ENCODE measurements around the gene SMARCC2.
A peak's percentile ranks its signal among the peaks of the same experiment; 100 is the strongest.
"Not testable (repeated sequence)": the region's sequence is repeated elsewhere in the genome, so short reads cannot be mapped to it uniquely, and the experiment has no call there.

Gene SMARCC2

DNA sequence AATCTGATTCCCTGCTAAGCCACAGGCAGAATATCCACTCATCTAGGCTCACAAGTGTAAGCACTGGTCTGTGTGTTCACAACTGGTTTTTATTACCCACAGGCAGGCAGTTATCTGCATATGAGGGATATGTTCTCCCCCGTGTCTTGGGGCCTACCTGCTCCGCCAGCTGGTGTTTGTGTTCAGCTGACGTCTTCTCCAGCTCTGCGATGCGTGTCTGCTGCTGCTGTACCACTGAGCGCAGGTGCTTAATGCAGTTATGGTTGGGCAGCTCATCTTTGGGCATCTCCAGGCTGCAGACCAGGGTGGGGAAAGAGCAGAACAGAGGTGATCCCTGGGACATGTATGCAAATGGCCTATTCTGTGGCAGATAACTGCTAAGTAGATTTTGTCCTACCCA is 18.7 kb upstream of the SMARCC2 start:
- DNase-seq (ENCODE audit: low spot score): no peak

DNA sequence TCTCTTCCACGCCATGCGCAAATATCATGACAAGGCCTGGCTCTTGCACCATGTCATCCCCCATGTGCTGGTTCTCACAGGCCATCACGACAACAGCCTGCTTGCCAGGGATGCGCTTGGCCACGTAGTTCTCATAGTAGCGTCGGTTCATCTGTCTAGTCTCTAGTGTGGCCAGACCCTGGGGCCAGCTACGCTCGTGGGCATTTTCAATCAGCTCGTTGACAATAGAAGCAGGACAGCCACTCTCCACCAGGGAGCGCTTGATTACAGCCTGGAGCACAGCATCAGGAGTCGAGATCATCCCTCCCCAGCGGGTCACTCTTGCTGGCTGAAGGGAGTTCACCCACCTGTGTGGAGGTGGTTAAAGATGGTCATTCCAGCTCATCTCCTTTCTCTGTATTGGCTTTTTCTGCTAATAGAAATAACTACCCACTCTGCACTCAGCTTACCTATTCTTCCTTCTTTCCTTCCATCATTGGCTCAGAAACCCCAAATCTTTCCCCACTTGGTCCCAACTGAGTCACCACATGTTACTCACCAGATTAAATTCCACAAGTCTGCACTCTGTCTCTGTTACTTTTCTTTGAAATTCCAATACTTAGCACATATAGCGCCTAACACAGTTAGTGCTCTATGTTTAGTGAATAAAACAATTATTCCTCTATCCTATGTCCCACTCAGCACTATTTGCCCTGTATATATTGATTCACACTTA is 17.3 kb upstream of the SMARCC2 start:
- DNase-seq (ENCODE audit: low spot score): peak; percentile 28

- DNase-seq (ENCODE audit: low spot score): no peak
Measured at GRCh38 chr12:56205445-56205844, 16.2 kb upstream of the SMARCC2 start.

- no peak for DNase-seq (ENCODE audit: low spot score)
Measured at GRCh38 chr12:56204275-56204674, 15.0 kb upstream of the SMARCC2 start.

DNA sequence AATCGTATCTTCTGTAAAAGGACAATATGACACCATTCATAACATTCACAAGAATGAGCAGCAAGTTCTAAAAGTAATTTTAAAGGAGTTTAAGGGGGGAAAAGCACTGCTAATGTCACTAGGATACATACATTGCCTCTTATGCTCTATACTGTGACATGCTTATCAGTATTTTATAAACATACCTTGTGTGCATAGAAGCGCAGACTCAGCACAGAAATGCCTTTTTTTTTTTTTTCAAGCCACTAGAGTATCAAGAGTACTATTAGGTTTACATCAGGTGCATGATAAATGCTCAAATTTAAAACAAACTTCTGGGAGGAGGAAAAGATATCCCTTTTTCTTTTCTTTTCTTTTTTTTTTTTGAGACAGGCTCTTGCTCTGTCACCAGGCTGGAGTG is 13.6 kb upstream of the SMARCC2 start:
- no peak for DNase-seq (ENCODE audit: low spot score)

DNA sequence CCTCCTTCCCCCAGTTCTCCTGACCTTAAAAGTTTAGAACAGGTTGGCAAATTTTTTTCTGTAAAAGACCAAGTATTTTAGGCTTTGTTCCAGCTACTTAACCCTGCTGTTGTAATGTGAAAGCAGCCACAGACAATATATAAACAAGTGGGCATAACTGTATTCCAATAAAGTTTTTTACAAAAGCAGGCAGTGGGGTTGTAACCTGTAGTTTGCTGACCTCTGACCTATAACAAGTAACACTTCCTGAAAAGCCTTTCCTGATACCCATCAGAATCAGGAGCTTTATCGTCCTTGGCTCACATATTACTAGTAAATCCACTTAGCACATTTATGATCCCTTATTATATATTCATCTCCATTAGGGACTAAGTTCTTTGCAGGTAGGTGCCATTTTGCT is 13.1 kb upstream of the SMARCC2 start:
- no peak for DNase-seq (ENCODE audit: low spot score)

- DNase-seq (ENCODE audit: low spot score): no peak
Measured at GRCh38 chr12:56198836-56199235, 9.6 kb upstream of the SMARCC2 start.

DNA sequence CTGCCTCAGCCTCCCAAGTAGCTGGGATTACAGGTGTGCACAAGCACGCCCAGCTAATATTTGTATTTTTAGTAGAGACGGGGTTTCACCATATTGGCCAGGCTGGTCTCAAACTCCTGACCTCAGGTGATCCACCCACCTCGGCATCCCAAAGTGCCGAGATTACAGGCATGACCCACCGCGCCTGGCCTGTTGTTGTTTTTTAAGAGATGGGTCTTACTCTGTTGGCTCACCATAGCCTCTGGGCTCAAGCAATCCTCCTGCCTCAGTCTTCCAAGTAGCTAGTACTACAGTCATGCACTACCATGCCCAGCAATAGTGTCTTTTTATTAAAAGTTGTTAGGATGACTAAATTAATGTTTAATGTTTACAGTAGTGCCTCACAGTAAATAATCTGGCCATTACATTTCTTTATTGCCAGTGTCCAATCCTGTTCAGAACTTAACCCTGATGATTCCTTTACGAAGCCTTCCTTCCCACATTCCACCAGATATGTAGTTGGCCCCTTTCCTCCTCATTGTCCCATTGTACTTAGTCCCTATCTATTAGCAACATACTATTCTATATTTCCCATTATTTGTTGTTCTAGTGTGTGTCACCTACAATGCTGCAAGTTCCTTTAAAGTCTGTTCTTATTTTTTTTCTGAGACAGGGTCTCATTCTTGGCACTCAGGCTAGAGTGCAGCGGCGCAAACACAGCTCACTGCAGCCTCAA is 8.8 kb upstream of the SMARCC2 start:
- DNase-seq (ENCODE audit: low spot score): no peak

- not testable (repeated sequence) for DNase-seq (ENCODE audit: low spot score)
Measured at GRCh38 chr12:56196818-56197550, 7.7 kb upstream of the SMARCC2 start.

- DNase-seq (ENCODE audit: low spot score): peak; percentile 88
Measured at GRCh38 chr12:56193025-56193578, 3.8 kb upstream of the SMARCC2 start.

DNA sequence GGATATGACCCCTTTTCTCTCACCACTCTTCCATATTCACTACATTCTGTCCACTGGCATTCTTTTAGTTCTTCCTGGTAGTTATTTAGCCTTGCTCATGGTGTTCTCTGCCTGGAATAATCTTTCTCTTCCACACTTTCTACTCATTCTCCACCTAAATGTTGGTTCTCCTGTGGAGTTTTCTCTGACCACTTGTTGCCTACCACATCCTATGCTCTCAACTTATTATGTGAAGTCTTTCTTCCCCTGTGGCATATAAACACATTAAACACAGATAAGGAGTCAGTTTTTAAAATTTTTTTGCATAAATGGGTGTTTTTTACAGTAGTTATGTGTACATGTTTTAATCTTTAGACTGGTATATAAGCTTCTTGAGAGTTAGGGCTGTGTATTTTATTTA is 3.3 kb upstream of the SMARCC2 start:
- DNase-seq (ENCODE audit: low spot score): no peak

- DNase-seq (ENCODE audit: low spot score): no peak
Measured at GRCh38 chr12:56190695-56191155, 1.4 kb upstream of the SMARCC2 start.

DNA sequence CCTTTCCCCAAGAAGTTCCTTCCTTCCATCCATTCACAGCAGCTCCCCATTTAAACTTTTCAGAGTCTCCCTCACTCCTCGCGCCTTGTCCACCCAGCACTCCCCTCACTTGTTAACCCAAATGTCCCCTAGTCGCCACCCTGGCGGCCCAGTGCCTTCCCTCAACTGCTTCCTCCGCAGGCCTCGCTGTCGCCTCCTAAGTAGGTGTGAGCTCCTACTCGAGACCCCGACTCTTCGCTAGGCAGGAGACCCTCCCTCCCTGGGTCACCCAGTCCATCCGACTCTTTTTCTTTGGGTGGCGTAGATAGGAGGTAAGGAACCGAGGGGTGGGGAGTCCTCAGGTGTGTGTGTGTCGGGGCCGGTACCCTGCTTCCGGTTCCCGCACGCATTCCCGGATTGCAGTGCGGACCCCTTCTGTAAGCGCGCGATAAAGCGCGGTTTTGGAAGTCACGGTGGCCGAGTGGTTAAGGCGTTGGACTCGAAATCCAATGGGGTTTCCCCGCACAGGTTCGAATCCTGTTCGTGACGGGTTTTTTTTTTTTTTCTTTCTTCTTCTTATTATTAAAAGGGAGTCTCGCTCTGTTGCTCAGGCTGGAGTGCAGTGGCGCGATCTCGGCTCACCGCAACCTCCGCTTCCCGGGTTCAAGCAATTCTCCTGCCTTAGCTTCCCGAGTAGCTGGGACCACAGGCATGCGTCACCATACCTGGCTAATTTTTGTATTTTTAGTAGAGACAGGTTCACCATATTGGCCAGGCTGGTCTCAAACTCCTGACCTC is 823 bp upstream of the SMARCC2 start:
- peak; percentile 92 for DNase-seq (ENCODE audit: low spot score)

- peak; percentile 9 for DNase-seq (ENCODE audit: low spot score)
Measured at GRCh38 chr12:56188778-56189098, 545 bp downstream of the SMARCC2 start.

- peak; percentile 9 for DNase-seq (ENCODE audit: low spot score)
Measured at GRCh38 chr12:56188131-56188777, 1.0 kb downstream of the SMARCC2 start.

DNA sequence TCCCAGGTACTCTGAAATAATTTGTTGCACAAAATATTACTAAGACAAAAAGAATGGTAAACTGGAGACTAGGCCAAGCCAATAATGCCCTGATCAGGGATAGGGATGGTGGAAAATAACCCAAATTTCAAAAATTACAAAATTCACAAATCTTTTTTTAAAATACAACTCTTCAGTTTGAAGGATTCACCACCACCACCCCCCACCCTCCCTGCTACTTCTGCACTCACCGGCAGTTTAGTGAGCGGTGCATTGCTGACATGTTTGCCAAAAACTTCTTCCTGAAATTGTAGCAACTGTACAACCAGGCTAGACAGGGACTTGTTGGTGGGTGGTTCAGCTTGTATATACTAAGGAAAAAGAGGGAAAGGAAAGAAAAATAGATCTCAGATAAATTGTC is 2.3 kb downstream of the SMARCC2 start:
- DNase-seq (ENCODE audit: low spot score): no peak

GRCh38 chr12:56178347-56178746 is 10.9 kb downstream of the SMARCC2 start:
- no peak for DNase-seq (ENCODE audit: low spot score)

DNA sequence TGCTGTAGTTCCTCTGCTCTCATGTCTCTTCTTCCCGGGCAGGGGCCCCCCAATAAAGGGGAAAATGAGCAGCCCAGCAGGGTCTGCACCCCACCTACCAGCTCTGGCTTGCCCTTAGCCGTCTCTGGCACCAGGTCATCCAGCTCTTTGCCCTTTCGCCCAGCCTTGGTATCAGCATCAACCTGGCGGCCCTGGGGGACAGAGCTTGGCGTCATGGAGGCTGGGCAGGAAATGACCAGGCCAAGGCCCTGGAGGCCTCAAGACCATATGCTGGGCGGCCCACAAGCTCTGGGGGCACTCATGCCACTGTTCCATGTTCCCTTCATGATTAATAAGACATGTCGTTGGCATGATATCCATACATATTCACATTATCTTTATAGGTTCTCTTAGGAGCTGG is 16.4 kb downstream of the SMARCC2 start:
- DNase-seq (ENCODE audit: low spot score): no peak

DNA sequence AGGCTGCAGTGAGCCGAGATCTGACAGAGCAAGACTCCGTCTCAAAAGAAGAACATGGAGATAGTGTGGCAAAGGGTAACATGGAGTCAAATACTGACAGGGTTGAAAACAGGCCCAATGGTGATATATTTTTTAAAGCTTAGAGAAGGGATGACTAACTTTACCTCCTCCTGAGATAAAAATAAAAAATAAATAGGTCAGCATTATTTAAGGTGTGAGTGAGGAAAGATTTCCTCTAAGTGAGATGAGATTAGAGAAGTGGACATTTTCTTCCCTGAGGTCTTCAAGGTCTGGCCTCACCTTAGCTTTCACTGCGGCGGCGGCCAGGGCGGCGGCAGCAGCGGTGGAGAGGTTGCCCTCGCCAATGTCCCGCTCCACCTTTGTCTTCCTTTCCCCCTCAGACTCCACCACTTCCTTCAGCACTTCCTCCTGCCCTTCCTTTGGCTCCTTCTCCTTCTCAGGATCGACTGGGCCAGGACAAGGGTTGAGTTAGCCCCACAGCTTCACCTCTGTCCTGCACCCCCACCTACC is 20.0 kb downstream of the SMARCC2 start:
- DNase-seq (ENCODE audit: low spot score): no peak

DNA sequence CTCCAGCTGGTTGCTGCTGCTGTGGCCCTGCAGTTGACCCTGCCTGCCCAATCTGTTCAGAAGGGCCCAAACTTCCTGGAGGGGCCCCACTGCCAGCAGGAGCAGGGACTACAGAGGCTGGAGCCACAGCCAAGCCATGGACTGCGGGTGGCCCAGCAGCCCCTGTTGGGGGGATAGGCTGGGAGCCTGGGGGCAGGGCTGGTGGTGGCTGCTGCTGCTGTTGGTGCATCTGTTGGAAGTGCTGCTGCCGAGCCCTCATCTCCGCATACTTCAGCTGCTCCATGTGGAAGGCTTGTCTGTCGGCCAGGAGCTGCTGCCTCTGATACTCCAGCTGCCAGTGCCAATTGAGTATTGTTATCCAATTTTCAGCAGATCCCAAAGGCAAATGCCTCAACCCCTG is 23.9 kb downstream of the SMARCC2 start:
- DNase-seq (ENCODE audit: low spot score): no peak

GRCh38 chr12:56164345-56164729 is 24.9 kb downstream of the SMARCC2 start:
- no peak for DNase-seq (ENCODE audit: low spot score)
